ENCODE data around the gene DAAM2. TPM values are rescaled to one million over a fixed set of nuclear protein-coding genes. Genes with fewer than 3 reads are reported as not detected.

Gene DAAM2
- total RNA-seq, 1 donor from 2014 or later = 87.2 TPM

- H3K4me1 Mint-ChIP-seq (ENCODE audit: unreplicated experiment) = no peaks in the 10 kb centered on the region
- DNase-seq (ENCODE audit: extremely low spot score, unreplicated experiment) = no peak
- H3K27me3 Mint-ChIP-seq (ENCODE audit: unreplicated experiment) = no peaks in the 10 kb centered on the region
- H3K36me3 Mint-ChIP-seq (ENCODE audit: unreplicated experiment) = peaks cover 72% of the 10 kb centered on the region
- H3K9me3 Mint-ChIP-seq (ENCODE audit: unreplicated experiment) = no peaks in the 10 kb centered on the region
- H3K4me3 Mint-ChIP-seq (ENCODE audit: unreplicated experiment) = no peak overlapping the region
- H3K27ac Mint-ChIP-seq (ENCODE audit: unreplicated experiment) = no peak overlapping the region
- TF ChIP-seq, protein P1, sequence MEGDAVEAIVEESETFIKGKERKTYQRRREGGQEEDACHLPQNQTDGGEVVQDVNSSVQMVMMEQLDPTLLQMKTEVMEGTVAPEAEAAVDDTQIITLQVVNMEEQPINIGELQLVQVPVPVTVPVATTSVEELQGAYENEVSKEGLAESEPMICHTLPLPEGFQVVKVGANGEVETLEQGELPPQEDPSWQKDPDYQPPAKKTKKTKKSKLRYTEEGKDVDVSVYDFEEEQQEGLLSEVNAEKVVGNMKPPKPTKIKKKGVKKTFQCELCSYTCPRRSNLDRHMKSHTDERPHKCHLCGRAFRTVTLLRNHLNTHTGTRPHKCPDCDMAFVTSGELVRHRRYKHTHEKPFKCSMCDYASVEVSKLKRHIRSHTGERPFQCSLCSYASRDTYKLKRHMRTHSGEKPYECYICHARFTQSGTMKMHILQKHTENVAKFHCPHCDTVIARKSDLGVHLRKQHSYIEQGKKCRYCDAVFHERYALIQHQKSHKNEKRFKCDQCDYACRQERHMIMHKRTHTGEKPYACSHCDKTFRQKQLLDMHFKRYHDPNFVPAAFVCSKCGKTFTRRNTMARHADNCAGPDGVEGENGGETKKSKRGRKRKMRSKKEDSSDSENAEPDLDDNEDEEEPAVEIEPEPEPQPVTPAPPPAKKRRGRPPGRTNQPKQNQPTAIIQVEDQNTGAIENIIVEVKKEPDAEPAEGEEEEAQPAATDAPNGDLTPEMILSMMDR (IDR thresholded peaks at IDR 0.05) = no peak
Observed at GRCh38 chr6:39902136-39902535, 110.0 kb downstream of the DAAM2 start.

DNA sequence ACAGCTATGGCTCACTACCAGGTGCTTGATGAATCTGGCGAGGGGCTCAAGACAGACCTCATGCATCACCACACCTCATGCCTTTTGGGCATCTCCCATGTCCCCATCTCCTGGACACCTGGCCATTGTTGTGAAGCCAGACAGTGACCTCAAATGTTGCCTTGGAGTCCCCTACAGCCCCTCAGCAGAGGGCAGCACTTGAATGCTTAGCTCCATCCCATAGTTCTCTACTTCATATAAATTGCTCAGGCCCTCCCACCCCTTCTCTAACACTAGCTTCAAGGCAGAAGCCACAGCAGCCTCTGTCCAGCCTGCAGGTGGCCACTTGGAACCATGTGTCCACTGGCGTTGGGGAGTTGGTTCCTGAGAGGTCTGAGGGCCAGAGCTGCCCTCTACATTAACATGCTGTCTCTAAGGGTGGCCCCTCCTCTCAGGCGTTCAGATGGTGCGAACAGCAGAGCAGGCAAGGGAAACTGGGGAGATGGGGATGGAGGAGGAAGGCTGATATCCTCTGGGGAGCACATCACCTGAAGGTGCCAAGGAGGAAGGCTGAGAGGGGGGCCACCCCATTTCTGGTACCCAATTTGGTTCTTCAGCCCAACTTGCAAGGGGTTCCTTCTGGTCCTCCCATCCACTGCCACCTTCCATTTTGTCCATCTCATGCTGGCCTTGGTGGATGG, 110.8 kb downstream of the DAAM2 start:
- Mint-ChIP-seq H3K27ac (ENCODE audit: unreplicated experiment) (no peak overlapping the region), H3K9me3 (ENCODE audit: unreplicated experiment) (no peaks in the 10 kb centered on the region), H3K27me3 (ENCODE audit: unreplicated experiment) (no peaks in the 10 kb centered on the region), H3K4me1 (ENCODE audit: unreplicated experiment) (no peaks in the 10 kb centered on the region), H3K4me3 (ENCODE audit: unreplicated experiment) (no peak overlapping the region), H3K36me3 (ENCODE audit: unreplicated experiment) (peaks cover 68% of the 10 kb centered on the region)
- DNase-seq (ENCODE audit: extremely low spot score, unreplicated experiment) = no peak
- TF ChIP-seq, protein P1 (IDR thresholded peaks at IDR 0.05) = no peak

DNA sequence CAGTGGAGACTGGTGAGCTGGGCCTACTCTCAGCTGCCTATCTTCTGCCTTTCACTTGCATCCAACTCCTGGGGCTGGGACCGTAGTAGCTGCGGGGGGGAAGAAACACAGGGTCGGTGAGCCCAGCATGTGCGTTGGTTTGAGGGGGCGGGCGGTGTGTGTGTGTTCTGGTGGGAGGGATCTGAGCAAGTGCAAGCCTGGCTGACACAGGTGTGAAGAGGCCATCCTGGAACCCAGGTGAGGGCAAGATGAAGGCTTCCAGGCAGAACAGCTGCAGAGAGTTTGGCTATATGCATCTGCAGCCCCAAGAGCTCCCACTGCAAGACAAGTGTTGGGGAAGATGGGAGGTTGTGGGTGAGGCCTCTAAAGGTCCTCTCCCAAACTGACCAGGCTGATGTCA, 111.5 kb downstream of the DAAM2 start:
- no peaks in the 10 kb centered on the region for H3K9me3 Mint-ChIP-seq (ENCODE audit: unreplicated experiment)

DNA sequence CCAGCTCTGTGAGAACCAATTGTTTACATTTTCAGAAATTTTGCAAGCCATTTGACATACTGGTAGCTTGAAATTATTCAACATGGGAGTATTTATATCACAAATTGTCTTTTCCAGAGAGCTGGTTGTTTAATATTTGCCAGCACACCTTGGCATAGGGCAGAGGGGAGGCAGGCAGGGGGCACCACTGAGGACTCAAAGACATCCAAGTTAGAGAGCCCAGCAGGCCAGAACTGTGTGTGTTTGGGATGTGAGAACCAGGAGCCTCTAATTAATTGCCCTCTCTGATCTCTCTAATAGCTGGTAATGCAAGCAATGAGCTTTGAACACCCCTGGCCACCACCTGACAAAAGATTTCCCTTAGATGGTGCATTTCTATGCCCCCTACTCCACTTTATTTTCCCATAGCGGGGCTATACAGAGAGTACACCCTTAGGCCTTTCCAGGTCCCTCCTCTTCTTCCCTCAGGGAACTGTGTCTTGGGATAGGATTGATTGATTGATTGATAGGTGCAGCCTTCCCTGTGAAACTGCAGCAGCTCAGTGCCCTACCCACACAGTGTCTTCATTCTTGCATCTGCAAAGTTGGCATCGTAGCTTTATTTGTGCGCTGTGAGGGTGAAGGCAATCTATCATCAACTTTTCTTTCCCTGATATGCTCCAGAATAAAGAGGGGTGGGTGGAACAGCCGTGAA, 112.9 kb downstream of the DAAM2 start:
- TF ChIP-seq, protein P1 (IDR thresholded peaks at IDR 0.05) = no peak
- no peak for DNase-seq (ENCODE audit: extremely low spot score, unreplicated experiment)
- no peaks in the 10 kb centered on the region for H3K27me3 Mint-ChIP-seq (ENCODE audit: unreplicated experiment)
- H3K36me3 Mint-ChIP-seq (ENCODE audit: unreplicated experiment) = peaks cover 51% of the 10 kb centered on the region
- no peaks in the 10 kb centered on the region for H3K4me1 Mint-ChIP-seq (ENCODE audit: unreplicated experiment)
- no peak overlapping the region for H3K27ac Mint-ChIP-seq (ENCODE audit: unreplicated experiment)
- H3K9me3 Mint-ChIP-seq (ENCODE audit: unreplicated experiment) = no peaks in the 10 kb centered on the region
- H3K4me3 Mint-ChIP-seq (ENCODE audit: unreplicated experiment) = no peak overlapping the region

More for the DNA sequence above, 111.5 kb downstream of the DAAM2 start:
- DNase-seq (ENCODE audit: extremely low spot score, unreplicated experiment) = no peak
- peaks cover 61% of the 10 kb centered on the region for H3K36me3 Mint-ChIP-seq (ENCODE audit: unreplicated experiment)
- no peak overlapping the region for H3K27ac Mint-ChIP-seq (ENCODE audit: unreplicated experiment)
- H3K4me3 Mint-ChIP-seq (ENCODE audit: unreplicated experiment) = no peak overlapping the region
- TF ChIP-seq, protein P1 (IDR thresholded peaks at IDR 0.05) = no peak
- H3K4me1 Mint-ChIP-seq (ENCODE audit: unreplicated experiment) = no peaks in the 10 kb centered on the region
- no peaks in the 10 kb centered on the region for H3K27me3 Mint-ChIP-seq (ENCODE audit: unreplicated experiment)

DNA sequence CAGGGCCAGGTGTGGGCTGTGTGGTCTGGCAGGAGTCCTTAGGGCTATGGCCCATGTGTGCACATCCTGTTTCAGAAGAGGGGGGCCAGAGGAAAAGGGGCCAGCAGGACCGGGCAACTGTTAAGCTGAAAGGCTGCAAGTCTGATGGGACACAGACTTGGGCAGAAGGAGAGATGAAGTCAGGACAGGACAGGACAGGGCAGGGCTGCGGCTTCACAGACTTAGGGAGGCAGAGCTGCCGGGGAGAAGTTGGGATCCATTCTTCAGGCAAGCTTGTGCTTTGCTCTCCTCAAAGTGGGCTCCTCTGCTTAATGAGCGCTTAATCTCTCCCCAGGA, 113.4 kb downstream of the DAAM2 start:
- Mint-ChIP-seq H3K9me3 (ENCODE audit: unreplicated experiment) (no peaks in the 10 kb centered on the region), H3K4me1 (ENCODE audit: unreplicated experiment) (no peaks in the 10 kb centered on the region), H3K4me3 (ENCODE audit: unreplicated experiment) (no peak overlapping the region), H3K27me3 (ENCODE audit: unreplicated experiment) (no peaks in the 10 kb centered on the region), H3K36me3 (ENCODE audit: unreplicated experiment) (peaks cover 48% of the 10 kb centered on the region), H3K27ac (ENCODE audit: unreplicated experiment) (no peak overlapping the region)
- DNase-seq (ENCODE audit: extremely low spot score, unreplicated experiment) = no peak
- TF ChIP-seq, protein P1 (IDR thresholded peaks at IDR 0.05) = no peak
